ENCODE measurements around the gene APEX1. TPM values are rescaled to one million over a fixed set of nuclear protein-coding genes. Genes with fewer than 3 reads are reported as not detected.

Gene APEX1
- total RNA-seq, 1 experiment from 2014 or later = 324 TPM

DNA sequence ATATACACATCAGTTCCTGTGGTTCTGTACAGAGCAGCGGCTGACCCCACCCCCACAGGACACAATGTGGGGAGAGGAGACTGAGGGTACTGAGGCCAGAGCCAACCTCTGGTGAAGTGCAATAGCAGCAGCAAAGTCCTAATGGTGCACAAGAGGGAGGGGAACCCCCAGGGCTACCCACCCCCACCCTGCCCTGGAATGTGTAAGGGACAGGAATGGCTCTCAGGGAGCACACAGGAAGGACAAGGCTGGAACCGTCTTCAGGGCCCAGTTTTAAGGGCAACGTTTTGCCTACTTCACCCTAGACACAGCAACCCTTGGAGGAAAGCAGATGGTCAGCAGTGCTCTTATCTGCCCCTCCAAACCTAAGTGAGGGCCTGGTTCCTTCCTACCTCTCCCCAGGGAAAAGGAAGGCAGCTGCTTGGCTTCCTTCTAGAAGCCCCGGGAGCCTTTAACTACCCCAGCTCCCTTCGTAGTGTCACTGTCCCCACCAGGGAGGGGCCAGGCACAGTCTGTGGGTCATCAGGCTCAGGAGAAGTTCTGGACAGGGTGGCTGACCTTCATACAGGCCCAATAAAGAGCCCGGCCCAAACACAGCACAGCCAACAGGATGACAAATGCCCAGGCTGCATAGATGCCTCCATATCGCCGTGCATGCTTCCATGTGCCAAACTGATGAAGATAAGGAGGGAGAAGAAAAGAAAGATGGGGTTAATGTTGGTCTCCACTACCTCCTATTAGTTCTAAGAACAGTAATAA is 3.2 kb downstream of the APEX1 start:
- Mint-ChIP-seq H3K4me3 (no peak overlapping the region), H3K27ac (peak overlapping the region; percentile 40; the same call in 1 of the 2 replicates), H3K9me3 (no peaks in the 10 kb centered on the region), H3K36me3 (peaks cover 20% of the 10 kb centered on the region), H3K4me1 (peaks cover 16% of the 10 kb centered on the region), H3K27me3 (ENCODE audit: low read depth) (no peaks in the 10 kb centered on the region)
- ATAC-seq = no peak
- TF ChIP-seq, protein P1, sequence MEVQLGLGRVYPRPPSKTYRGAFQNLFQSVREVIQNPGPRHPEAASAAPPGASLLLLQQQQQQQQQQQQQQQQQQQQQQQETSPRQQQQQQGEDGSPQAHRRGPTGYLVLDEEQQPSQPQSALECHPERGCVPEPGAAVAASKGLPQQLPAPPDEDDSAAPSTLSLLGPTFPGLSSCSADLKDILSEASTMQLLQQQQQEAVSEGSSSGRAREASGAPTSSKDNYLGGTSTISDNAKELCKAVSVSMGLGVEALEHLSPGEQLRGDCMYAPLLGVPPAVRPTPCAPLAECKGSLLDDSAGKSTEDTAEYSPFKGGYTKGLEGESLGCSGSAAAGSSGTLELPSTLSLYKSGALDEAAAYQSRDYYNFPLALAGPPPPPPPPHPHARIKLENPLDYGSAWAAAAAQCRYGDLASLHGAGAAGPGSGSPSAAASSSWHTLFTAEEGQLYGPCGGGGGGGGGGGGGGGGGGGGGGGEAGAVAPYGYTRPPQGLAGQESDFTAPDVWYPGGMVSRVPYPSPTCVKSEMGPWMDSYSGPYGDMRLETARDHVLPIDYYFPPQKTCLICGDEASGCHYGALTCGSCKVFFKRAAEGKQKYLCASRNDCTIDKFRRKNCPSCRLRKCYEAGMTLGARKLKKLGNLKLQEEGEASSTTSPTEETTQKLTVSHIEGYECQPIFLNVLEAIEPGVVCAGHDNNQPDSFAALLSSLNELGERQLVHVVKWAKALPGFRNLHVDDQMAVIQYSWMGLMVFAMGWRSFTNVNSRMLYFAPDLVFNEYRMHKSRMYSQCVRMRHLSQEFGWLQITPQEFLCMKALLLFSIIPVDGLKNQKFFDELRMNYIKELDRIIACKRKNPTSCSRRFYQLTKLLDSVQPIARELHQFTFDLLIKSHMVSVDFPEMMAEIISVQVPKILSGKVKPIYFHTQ (CRISPR knock-in tag; IDR thresholded peaks at IDR 0.05) = no peak
- TF ChIP-seq, protein P2, sequence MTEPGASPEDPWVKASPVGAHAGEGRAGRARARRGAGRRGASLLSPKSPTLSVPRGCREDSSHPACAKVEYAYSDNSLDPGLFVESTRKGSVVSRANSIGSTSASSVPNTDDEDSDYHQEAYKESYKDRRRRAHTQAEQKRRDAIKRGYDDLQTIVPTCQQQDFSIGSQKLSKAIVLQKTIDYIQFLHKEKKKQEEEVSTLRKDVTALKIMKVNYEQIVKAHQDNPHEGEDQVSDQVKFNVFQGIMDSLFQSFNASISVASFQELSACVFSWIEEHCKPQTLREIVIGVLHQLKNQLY (CRISPR knock-in tag; IDR thresholded peaks at IDR 0.05) = 0 out of 2 replicates have a peak, but pooled peaks have one; percentile 27
- ChIA-PET POLR2A (no interaction called here), CTCF (interaction anchor here (0.8 kb wide), 1 partner anchor 42 kb away, joined by 4 read pairs; no protein-coding TSS in a partner anchor)
- DNase-seq (ENCODE audit: low spot score) = no peak

DNA sequence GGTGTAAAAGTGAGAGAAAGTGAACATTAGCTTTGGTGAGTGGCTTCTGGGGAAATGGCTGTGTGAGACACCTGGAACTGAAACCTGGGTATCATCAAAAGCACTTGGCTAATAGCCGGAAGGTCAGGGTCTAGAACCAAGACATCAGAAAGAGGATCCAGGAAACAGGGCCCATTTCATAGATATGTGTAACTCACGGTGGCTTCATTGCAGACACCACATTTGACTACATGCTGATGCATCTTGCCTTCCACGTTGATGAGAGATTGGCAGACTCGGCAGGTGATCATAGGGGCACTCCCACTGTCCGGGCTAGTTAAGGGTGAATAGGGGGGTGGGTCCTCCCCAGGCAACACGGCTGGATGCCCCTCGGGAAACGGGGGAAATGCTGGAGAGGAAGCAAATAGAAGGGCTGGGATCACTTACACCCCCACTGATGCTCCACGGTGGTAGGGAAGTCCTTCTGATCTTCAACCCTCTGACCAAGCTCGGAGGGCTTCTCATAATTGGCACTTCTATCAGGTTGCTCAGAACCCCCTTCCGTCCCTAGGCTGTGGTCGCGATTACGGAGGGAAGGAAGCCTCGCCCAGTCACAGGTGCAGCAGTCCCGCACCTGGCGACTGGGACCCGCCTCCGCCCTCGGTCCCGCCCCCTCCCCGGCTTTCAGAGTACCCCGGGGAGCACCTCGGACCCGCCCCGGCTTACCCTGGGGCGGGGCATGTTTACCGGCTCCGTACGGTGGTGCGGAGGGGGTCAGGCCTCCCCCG is 5.6 kb downstream of the APEX1 start:
- TF ChIP-seq ETV6 (CRISPR knock-in tag; IDR thresholded peaks at IDR 0.05) (0 out of 2 replicates have a peak, but pooled peaks have one; percentile 7), KAT7 (CRISPR knock-in tag; IDR thresholded peaks at IDR 0.05; ENCODE audit: borderline replicate concordance) (0 out of 2 replicates have a peak, but pooled peaks have one; percentile 14)
- TF ChIP-seq, protein P3, sequence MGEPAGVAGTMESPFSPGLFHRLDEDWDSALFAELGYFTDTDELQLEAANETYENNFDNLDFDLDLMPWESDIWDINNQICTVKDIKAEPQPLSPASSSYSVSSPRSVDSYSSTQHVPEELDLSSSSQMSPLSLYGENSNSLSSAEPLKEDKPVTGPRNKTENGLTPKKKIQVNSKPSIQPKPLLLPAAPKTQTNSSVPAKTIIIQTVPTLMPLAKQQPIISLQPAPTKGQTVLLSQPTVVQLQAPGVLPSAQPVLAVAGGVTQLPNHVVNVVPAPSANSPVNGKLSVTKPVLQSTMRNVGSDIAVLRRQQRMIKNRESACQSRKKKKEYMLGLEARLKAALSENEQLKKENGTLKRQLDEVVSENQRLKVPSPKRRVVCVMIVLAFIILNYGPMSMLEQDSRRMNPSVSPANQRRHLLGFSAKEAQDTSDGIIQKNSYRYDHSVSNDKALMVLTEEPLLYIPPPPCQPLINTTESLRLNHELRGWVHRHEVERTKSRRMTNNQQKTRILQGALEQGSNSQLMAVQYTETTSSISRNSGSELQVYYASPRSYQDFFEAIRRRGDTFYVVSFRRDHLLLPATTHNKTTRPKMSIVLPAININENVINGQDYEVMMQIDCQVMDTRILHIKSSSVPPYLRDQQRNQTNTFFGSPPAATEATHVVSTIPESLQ (CRISPR knock-in tag; IDR thresholded peaks at IDR 0.05) = no peak
- DNase-seq (ENCODE audit: low spot score) (peak; percentile 70), ATAC-seq (peak; percentile 18)
- Mint-ChIP-seq H3K4me3 (peak overlapping the region; percentile 84), H3K9me3 (no peaks in the 10 kb centered on the region), H3K27me3 (ENCODE audit: low read depth) (peaks cover 4% of the 10 kb centered on the region), H3K27ac (peak overlapping the region; percentile 93), H3K36me3 (peaks cover 20% of the 10 kb centered on the region), H3K4me1 (peaks cover 16% of the 10 kb centered on the region)
- ChIA-PET CTCF (interaction anchor here (1.1 to 4.2 kb wide), 11 partner anchors 9 to 397 kb away, joined by 3 to 21 read pairs (median 6); partner anchors contain the start of gene TTC5), POLR2A (interaction anchor here (1.4 to 1.7 kb wide), 4 partner anchors 9 to 148 kb away, joined by 3 to 33 read pairs (median 10); partner anchors contain the start of genes PARP2 and PNP)

DNA sequence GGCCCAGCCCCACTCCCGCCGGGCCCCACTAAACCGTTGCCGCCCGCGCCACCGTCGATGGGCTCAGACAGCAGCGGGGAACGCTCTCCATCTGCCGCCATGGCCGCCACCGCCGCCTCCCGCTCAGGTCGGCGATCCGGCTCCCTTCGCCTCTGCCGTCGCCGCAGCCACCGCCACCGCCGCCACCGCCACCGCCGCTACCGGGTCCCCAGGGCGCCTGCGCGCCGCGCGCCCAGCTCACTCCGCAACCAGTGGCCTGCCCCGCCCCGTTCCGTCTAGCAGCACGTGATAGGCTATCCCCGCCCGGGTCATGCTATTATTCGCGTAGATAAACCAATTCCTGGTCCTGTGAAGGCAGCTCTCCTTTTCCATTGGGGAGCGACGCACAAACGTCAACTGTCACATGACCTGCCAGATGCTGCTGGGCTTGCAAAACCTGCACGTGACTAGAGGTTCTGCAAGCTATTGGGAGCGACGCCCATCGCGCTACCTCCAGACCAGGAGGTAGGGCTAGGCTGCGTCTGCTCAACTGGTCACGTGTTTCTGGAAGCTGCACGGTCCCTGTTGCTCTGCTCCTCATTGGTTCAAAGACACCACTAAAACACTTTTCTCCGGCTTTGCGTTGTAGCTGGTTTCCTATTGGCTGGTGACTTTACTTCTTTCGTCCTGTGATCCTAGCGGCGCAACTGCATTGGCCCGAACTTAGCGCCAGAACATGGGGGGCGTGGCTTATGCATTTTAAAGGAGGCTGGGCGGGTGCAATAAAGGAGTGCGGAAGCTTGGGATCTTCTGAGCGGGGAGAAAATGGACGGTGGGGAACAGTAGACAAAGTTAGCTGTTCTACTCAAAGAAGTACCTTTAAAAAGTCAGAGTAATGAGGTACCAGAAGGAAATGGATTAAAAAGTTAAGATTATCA is 6.5 kb downstream of the APEX1 start, which contains the start of gene PIP4P1:
Gene PIP4P1, minus strand, starts transcription at position 210 of the 917 bp plus-strand sequence. Its CDS starts 109 bp downstream, at position 101.
- H3K27me3 Mint-ChIP-seq (ENCODE audit: low read depth) = peaks cover 5% of the 10 kb centered on the region
- H3K4me3 Mint-ChIP-seq = peak within 1 kb of the TSS; percentile 84
- ATAC-seq (peak; percentile 95), DNase-seq (ENCODE audit: low spot score) (peak; percentile 97)
- POLR2A ChIA-PET = interaction anchor here (0.7 to 1.7 kb wide), 9 partner anchors 8 to 147 kb away, joined by 3 to 33 read pairs (median 4); partner anchors contain the start of genes PARP2, PNP and TEP1
- CTCF ChIA-PET = interaction anchor here (1.0 to 4.2 kb wide), 14 partner anchors 8 to 396 kb away, joined by 3 to 21 read pairs (median 6); partner anchors contain the start of genes PARP2 and TTC5
- peaks cover 16% of the 10 kb centered on the region for H3K4me1 Mint-ChIP-seq
- peaks cover 20% of the 10 kb centered on the region for H3K36me3 Mint-ChIP-seq
- H3K9me3 Mint-ChIP-seq = no peaks in the 10 kb centered on the region
- H3K27ac Mint-ChIP-seq = peak within 1 kb of the TSS; percentile 98
- no peak for TF ChIP-seq SOX15 (CRISPR knock-in tag; IDR thresholded peaks at IDR 0.05)
- 0 out of 2 replicates have a peak, but pooled peaks have one; percentile 18 for TF ChIP-seq ZBTB21 (CRISPR knock-in tag; IDR thresholded peaks at IDR 0.05; ENCODE audit: borderline replicate concordance)
- 0 out of 2 replicates have a peak, but pooled peaks have one; percentile 35 for TF ChIP-seq KAT7 (CRISPR knock-in tag; IDR thresholded peaks at IDR 0.05; ENCODE audit: borderline replicate concordance)
- TF ChIP-seq ZNF263 (CRISPR knock-in tag; IDR thresholded peaks at IDR 0.05; ENCODE audit: low read depth) = no peak
- peak; percentile 29; the same call in 1 of the 2 replicates for TF ChIP-seq HMGA2 (CRISPR knock-in tag; IDR thresholded peaks at IDR 0.05)
- peak; percentile 67; the same call in 1 of the 2 replicates for TF ChIP-seq NFE2L1 (CRISPR knock-in tag; IDR thresholded peaks at IDR 0.05)
- 0 out of 2 replicates have a peak, but pooled peaks have one; percentile 42 for TF ChIP-seq ESRRA (CRISPR knock-in tag; IDR thresholded peaks at IDR 0.05; ENCODE audit: borderline replicate concordance)
- TF ChIP-seq, protein P1 (CRISPR knock-in tag; IDR thresholded peaks at IDR 0.05) = no peak
- TF ChIP-seq FOXP1 (CRISPR knock-in tag; IDR thresholded peaks at IDR 0.05; ENCODE audit: borderline replicate concordance) = peak; percentile 15; the same call in 1 of the 2 replicates
- TF ChIP-seq RELA (CRISPR knock-in tag; IDR thresholded peaks at IDR 0.05; ENCODE audit: borderline replicate concordance) = no peak
- TF ChIP-seq, protein P4, sequence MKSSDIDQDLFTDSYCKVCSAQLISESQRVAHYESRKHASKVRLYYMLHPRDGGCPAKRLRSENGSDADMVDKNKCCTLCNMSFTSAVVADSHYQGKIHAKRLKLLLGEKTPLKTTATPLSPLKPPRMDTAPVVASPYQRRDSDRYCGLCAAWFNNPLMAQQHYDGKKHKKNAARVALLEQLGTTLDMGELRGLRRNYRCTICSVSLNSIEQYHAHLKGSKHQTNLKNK (CRISPR knock-in tag; IDR thresholded peaks at IDR 0.05) = no peak
